ENCODE data around the gene ATOH8. TPM values are rescaled to one million over a fixed set of nuclear protein-coding genes. Genes with fewer than 3 reads are reported as not detected.

The ATOH8 gene
- total RNA-seq, 4 donors from 2014 or later, result 17.1 to 210 (median 45.9) TPM

DNA sequence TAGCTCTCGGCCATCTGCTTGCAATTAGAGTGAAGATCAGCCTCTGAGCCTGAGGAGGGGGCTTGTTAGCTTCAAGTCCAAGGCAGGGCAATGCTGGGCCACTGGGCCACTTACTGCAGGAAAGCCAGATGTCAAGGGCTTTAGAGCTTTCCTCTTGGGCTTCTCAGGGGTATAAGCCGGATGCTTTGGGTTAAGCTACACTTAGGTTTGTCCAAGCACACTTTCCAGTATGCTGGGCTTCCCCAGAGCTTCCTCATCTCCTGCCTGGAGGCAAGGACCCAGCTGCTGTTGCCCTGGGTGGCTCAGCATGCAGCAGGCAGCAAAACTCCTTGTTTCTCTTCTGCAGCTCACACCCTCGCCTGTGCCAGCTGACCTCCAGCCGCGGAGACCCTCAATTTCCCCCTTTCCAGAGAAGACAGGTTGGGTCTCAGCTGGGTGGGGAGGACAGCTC lies 29.0 kb upstream of the ATOH8 start:
- TF ChIP-seq, protein P1, sequence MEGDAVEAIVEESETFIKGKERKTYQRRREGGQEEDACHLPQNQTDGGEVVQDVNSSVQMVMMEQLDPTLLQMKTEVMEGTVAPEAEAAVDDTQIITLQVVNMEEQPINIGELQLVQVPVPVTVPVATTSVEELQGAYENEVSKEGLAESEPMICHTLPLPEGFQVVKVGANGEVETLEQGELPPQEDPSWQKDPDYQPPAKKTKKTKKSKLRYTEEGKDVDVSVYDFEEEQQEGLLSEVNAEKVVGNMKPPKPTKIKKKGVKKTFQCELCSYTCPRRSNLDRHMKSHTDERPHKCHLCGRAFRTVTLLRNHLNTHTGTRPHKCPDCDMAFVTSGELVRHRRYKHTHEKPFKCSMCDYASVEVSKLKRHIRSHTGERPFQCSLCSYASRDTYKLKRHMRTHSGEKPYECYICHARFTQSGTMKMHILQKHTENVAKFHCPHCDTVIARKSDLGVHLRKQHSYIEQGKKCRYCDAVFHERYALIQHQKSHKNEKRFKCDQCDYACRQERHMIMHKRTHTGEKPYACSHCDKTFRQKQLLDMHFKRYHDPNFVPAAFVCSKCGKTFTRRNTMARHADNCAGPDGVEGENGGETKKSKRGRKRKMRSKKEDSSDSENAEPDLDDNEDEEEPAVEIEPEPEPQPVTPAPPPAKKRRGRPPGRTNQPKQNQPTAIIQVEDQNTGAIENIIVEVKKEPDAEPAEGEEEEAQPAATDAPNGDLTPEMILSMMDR (IDR thresholded peaks at IDR 0.05), result no peak
- DNase-seq (ENCODE audit: low spot score) (no peak), ATAC-seq (ENCODE audit: low FRiP score) (no peak)

DNA sequence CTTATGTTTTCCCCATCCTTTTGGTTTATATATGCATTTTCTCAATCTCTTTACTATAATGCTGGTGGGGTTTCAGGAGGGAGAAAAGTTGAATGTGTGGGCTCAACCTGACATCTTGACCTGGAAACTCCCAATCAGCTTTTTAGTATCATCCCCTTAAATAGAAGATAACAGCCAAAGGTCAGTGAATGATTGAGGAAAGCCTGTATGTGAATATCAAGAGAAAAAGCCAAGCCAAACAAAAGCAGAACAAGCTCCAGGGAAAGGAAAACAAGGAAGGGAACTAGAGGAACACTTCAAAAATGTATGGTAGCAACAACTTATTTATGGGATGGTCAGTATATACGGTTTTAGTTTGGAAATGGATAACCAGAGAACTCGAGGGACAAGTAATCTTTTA lies 28.3 kb upstream of the ATOH8 start:
- ATAC-seq (ENCODE audit: low FRiP score) (no peak), DNase-seq (ENCODE audit: low spot score) (no peak)
- TF ChIP-seq, protein P1 (IDR thresholded peaks at IDR 0.05), result no peak

DNA sequence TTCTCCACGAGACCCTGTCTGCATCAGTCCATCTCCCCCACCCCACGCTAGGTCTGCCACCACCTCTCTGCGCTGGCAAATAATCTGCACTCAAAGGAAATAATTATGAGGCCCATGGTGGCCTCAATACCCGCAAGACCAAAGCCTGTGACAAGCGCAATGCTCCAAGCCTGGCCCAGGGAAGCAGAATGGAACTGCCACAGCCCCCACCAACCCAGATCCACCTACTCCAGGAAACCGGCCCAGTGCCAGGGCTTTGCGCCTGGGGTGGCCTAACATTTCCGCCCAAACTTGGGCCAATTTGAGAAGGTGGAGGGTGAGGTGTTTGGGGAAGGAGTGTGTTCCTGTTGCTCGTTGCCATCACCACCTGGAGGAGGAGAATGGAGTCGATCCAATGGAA lies 26.0 kb upstream of the ATOH8 start:
- ATAC-seq (ENCODE audit: low FRiP score) (no peak), DNase-seq (ENCODE audit: low spot score) (no peak)
- TF ChIP-seq, protein P1 (IDR thresholded peaks at IDR 0.05), result no peak

DNA sequence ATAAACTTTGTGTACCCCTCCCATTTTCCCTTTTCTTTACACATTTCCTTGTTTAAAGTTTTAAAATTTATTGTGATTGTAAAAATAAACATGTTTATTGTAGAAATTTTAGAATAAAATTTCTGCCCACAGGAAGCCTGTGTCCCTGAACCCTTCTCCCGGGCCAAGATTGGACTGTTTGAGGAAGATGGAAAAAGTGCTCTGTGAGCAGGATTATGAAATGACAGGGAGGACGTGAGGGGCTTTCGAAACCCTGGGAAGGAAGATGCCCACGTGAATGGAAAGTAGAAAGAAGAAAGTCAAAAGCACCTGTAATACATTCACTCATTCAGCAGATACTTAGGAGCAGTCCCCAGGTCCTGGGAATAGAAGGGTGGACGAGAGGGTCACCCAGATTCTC lies 25.4 kb upstream of the ATOH8 start:
- TF ChIP-seq, protein P1 (IDR thresholded peaks at IDR 0.05), result no peak
- ATAC-seq (ENCODE audit: low FRiP score) (no peak), DNase-seq (ENCODE audit: low spot score) (no peak)

DNA sequence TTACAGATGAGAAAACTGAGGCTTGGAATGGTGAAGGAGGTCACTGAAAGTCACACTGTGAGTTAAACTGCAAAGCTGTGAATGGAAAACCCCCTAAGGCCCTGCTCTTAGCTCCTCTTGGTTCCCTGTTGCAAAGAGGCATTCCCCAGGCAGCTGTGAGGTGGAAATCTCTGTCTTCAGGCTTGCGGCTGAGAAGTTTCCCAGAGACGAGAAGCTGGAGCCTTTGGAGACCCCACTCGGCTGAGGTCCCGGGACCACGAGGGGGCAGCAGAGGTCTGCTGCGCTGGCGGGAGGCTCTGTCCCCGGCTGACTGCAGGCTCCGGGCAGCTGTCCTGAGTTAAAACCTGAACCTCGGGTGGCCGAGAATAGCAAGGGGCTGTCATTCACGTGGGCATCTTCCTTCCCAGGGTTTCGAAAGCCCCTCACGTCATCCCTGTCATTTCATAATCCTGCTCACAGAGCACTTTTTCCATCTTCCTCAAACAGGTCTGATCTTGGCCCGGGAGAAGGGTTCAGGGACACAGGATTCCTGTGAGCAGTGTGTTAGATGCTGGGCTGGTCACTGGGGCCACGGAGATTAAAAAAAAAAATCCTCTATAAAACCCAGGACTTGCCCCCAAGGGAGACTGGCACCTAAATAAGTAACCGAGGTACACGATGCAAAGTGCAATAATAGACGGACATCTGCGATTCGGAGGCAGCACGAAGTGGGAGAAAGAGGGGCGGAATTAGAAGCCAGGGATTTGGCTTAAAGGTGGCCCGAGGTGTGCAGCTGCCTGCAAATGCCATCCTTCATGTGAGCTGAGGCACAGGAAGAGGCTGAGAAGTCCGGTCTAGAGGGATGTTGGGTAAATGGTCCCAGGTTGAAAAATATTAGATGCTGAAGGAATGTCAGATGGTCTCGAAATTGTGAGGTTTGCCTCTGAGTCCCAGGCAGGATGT lies 24.6 kb upstream of the ATOH8 start:
- DNase-seq (ENCODE audit: low spot score) (peak; percentile 84), ATAC-seq (ENCODE audit: low FRiP score) (peak; percentile 90)
- TF ChIP-seq, protein P1 (IDR thresholded peaks at IDR 0.05), result peak in 2 of 3 donors; percentile 39 to 88

DNA sequence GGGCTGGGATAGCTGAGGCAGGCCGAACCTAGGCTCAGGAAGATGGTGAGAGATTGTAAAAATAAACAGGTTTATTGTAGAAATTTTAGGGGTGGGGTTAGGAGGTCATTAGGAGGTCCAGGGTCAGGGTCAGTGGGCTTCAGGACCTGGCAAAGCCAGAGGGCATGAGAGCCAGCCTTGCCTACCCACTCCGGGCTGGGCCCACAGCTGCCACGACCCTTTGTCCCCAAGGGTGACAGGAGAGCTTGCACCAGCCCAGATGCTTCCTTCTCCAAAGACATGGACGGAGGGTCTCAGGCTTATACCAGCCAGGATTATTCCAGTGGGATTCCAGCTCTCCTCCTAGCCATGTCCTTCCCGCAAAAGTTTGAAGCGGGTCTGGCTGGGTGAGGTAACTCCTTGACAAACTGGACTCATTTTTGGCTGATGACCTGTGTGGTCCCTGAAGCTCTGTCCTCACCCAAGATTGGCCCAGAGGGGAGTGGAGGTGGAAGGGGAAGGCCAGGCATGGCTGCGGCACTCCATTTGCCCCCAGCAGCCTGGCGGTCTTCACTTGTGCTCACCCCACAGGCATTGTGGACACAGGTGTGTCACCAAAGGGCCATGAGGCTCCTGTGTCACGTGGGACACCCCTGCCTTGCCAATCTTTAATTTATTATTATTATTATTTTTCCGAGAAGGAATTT lies 23.8 kb upstream of the ATOH8 start:
- ATAC-seq (ENCODE audit: low FRiP score) (no peak), DNase-seq (ENCODE audit: low spot score) (no peak)
- TF ChIP-seq, protein P1 (IDR thresholded peaks at IDR 0.05), result no peak

All from omental fat pad (tissue), 4 donors.